Purkinje cell (primary cell): ENCODE data around the gene NT5C. TPM values are rescaled to one million over a fixed set of nuclear protein-coding genes. Genes with fewer than 3 reads are reported as not detected.

Experiments
- polyA plus RNA-seq: library from polyadenylated mRNA; unstranded; fragments of >200 nt; fragmentation: Nextera tagmentation; gene quantifications from 2 replicates; pipeline ENCODE4 v1.2.1, GENCODE V29; 2014

NT5C gene
- 4.3 and 4.7 TPM in 2 replicates for polyA plus RNA-seq

DNA sequence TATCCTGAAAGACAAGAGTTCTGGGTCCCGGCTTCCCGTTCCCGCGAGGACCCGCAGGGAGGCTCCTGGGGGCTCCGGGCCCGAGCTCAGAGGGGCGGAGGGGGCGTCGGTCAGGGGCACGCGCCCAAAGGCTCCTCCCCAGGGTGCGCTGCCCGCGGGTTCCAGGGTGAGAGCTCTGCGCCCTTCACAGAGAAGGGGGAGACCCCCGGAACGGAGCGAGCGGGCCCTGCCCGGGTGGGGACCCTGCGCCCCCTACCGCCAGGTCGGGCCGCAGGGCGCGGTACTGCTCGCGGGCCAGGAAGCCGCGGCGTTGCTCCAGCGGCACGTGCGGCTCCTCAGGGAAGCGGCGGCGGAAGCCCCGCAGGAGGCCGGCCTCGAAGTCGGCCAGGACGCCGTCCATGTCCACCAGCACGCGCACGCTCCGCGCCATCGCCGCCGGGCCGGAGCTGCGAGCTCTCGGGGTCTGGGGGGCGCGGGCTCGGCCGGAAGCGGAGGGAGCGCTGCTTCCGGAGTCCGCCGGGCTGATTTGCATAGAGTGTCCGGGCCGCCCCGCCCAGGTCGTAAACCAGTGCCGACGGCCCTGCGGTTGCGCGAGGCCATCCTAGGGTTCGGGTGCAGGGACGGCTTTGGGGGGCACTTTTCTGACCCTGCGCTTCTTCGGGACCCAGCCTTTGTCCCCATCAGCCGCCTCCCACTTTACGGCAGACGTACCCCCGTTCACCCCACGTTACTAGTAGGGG lies at the start of gene NT5C:
NT5C (minus strand) TSS at position 465 of the 740 bp plus-strand sequence; CDS start at position 430, 35 bp downstream.

GRCh38 chr17:75154195-75155106 lies 22.9 kb upstream of the NT5C start, which contains the start of gene JPT1:
Gene JPT1 (minus strand): TSS chr17:75154512. CDS start chr17:75154397, 115 bp downstream.

GRCh38 chr17:75109407-75110233 lies 21.9 kb downstream of the NT5C start, which contains the start of gene ARMC7:
Gene ARMC7 (plus strand): TSS chr17:75109969. CDS start chr17:75110289, 320 bp downstream.

GRCh38 chr17:75087558-75088453 lies 43.7 kb downstream of the NT5C start, which contains the start of gene SLC16A5:
Gene SLC16A5 (plus strand): TSS chr17:75087954. CDS start chr17:75093637, 5,683 bp downstream.

Other genes with a start within 250 kb of the NT5C start
- 5.1 and 6.8 TPM in 2 replicates for gene FADS6, start 238.1 kb downstream of the NT5C start, polyA plus RNA-seq
- gene USH1G, start 208.5 kb downstream of the NT5C start, polyA plus RNA-seq = not detected in 2 replicates
- 0.27 TPM in 1 of 2 replicates, not detected in the other for gene OTOP2, start 207.5 kb downstream of the NT5C start, polyA plus RNA-seq
- not detected in 2 replicates for gene OTOP3, start 195.8 kb downstream of the NT5C start, polyA plus RNA-seq
- 5.6 and 10.2 TPM in 2 replicates for gene HID1, start 159.0 kb downstream of the NT5C start, polyA plus RNA-seq
- gene CDR2L, start 144.1 kb downstream of the NT5C start, polyA plus RNA-seq = 7.2 and 13.0 TPM in 2 replicates
- gene MRPL58, start 119.1 kb downstream of the NT5C start, polyA plus RNA-seq = 26.4 and 34.8 TPM in 2 replicates
- 1,868 and 2,230 TPM in 2 replicates for gene ATP5PD, start 84.8 kb downstream of the NT5C start, polyA plus RNA-seq
- 22.1 and 31.1 TPM in 2 replicates for gene KCTD2, start 84.5 kb downstream of the NT5C start, polyA plus RNA-seq
- gene SLC16A5, start 43.8 kb downstream of the NT5C start, polyA plus RNA-seq = not detected in 2 replicates
- 1.4 and 2.4 TPM in 2 replicates for gene ARMC7, start 21.8 kb downstream of the NT5C start, polyA plus RNA-seq
- gene JPT1, start 22.8 kb upstream of the NT5C start, polyA plus RNA-seq = 49.1 and 67.8 TPM in 2 replicates
- 301 and 548 TPM in 2 replicates for gene SUMO2, start 51.2 kb upstream of the NT5C start, polyA plus RNA-seq
- gene NUP85, start 73.9 kb upstream of the NT5C start, polyA plus RNA-seq = 11.8 and 23.0 TPM in 2 replicates
- gene GGA3, start 129.9 kb upstream of the NT5C start, polyA plus RNA-seq = 9.1 and 10.0 TPM in 2 replicates
- gene MRPS7, start 130.1 kb upstream of the NT5C start, polyA plus RNA-seq = 64.4 and 95.0 TPM in 2 replicates
- 3.8 and 7.1 TPM in 2 replicates for gene MIF4GD, start 139.5 kb upstream of the NT5C start, polyA plus RNA-seq
- 5.8 and 8.1 TPM in 2 replicates for gene SLC25A19, start 157.7 kb upstream of the NT5C start, polyA plus RNA-seq